Measurements from ENCODE around the gene HNRNPF. TPM values are rescaled to one million over a fixed set of nuclear protein-coding genes. Genes with fewer than 3 reads are reported as not detected.

Gene HNRNPF
- total RNA-seq, 1 donor from 2014 or later, result 175 TPM

DNA sequence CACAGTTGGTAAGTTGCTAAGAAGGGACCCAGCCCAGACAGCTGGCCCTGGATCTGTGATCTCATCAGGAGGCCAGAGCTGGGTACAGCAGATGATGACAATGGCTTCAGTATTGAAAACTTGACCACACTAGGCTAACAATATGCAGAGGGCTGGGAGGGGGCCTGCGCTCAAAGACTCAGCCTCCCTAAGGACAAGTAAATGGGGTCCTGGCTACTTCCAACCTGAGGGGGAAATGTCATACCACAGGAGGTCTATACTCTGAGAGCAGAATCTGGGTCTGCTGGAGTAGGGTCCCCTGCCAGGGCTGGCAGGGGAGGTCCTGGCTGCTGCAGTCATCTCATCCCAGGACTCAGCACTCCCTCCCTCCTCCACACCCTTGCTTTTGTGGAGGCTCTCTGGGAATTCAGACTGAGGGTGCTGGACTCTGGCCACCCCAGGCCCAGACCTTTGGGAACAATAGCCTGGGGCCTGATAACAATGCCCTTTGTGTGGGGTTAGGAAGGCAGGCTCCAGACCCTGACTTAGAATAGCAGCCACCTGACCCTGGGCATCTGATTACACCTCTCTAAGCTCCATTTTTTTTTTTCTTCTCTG is 36.1 kb downstream of the HNRNPF start:
- Histone ChIP-seq H3K4me1 (peaks cover 22% of the 10 kb centered on the region), H3K9me3 (ENCODE audit: low read depth) (no peaks in the 10 kb centered on the region), H3K4me2 (peak overlapping the region; percentile 69), H3K27me3 (no peaks in the 10 kb centered on the region), H2AFZ (replicated peaks) (no peak overlapping the region), H3K9ac (no peak overlapping the region), H3K27ac (no peak overlapping the region), H3K4me3 (no peak overlapping the region), H3F3A (ENCODE audit: low read depth) (peaks cover 16% of the 10 kb centered on the region), H3K79me2 (ENCODE audit: low read depth) (no peaks in the 10 kb centered on the region), H3K36me3 (no peaks in the 10 kb centered on the region), H4K20me1 (ENCODE audit: low read depth) (no peaks in the 10 kb centered on the region)
- peaks cover 18% of the 10 kb centered on the region for H3K4me1 Mint-ChIP-seq
- peak; percentile 78 for DNase-seq (ENCODE audit: low spot score)
- no peaks in the 10 kb centered on the region for H3K9me3 Mint-ChIP-seq
- H3K27ac Mint-ChIP-seq, result peak overlapping the region; percentile 25
- no peaks in the 10 kb centered on the region for H3K36me3 Mint-ChIP-seq
- no peak for TF ChIP-seq EZH2phosphoT487 (IDR thresholded peaks at IDR 0.05)
- TF ChIP-seq, protein P1, sequence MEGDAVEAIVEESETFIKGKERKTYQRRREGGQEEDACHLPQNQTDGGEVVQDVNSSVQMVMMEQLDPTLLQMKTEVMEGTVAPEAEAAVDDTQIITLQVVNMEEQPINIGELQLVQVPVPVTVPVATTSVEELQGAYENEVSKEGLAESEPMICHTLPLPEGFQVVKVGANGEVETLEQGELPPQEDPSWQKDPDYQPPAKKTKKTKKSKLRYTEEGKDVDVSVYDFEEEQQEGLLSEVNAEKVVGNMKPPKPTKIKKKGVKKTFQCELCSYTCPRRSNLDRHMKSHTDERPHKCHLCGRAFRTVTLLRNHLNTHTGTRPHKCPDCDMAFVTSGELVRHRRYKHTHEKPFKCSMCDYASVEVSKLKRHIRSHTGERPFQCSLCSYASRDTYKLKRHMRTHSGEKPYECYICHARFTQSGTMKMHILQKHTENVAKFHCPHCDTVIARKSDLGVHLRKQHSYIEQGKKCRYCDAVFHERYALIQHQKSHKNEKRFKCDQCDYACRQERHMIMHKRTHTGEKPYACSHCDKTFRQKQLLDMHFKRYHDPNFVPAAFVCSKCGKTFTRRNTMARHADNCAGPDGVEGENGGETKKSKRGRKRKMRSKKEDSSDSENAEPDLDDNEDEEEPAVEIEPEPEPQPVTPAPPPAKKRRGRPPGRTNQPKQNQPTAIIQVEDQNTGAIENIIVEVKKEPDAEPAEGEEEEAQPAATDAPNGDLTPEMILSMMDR (IDR thresholded peaks at IDR 0.05), result no peak
- TF ChIP-seq EZH2 (IDR thresholded peaks at IDR 0.05), result no peak
- H3K4me3 Mint-ChIP-seq, result peak overlapping the region; percentile 53
- H3K27me3 Mint-ChIP-seq (ENCODE audit: insufficient read depth, low read depth), result peaks cover 6% of the 10 kb centered on the region

DNA sequence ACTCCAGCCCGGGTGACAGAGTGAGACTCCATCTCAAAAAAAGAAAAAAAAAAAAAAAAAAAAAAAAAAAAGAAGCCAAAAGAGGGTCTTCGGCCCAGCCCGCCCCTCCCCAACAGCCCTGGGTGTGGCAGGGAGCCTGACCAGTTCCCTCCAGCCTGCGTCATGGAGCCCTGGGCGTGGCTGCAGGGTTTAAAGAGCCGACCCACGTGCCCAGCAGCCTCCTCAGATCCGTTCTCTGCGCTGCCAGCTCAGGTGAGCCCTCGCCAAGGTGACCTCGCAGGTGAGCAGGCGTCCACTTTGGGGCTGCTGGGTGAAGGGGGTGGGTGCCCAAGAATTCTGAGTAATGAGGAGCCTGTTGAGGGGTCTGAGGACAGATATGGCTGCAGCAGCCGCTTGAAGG is 37.6 kb downstream of the HNRNPF start, which contains the start of gene FXYD4:
TSS of gene FXYD4 (plus strand) at position 219 of the 400 bp plus-strand sequence. CDS start 2,111 bp downstream, outside the sequence.
- H3K4me3 ChIP-seq, result no peak within 1 kb of the TSS
- no peaks in the 10 kb centered on the region for H3K36me3 ChIP-seq
- no peak for DNase-seq (ENCODE audit: low spot score)
- peaks cover 15% of the 10 kb centered on the region for H3K4me1 ChIP-seq
- no peak within 1 kb of the TSS for H3K4me3 Mint-ChIP-seq
- H3K4me1 Mint-ChIP-seq, result peaks cover 15% of the 10 kb centered on the region
- no peaks in the 10 kb centered on the region for H3K79me2 ChIP-seq (ENCODE audit: low read depth)
- no peak within 1 kb of the TSS for H3K9ac ChIP-seq
- peaks cover 16% of the 10 kb centered on the region for H3F3A ChIP-seq (ENCODE audit: low read depth)
- TF ChIP-seq EZH2phosphoT487 (IDR thresholded peaks at IDR 0.05) (no peak), EZH2 (IDR thresholded peaks at IDR 0.05) (no peak)
- TF ChIP-seq, protein P1 (IDR thresholded peaks at IDR 0.05), result no peak
- no peaks in the 10 kb centered on the region for H4K20me1 ChIP-seq (ENCODE audit: low read depth)
- no peak within 1 kb of the TSS for H3K27ac ChIP-seq
- peak within 1 kb of the TSS; percentile 37 for H3K27ac Mint-ChIP-seq
- H3K9me3 ChIP-seq (ENCODE audit: low read depth), result no peaks in the 10 kb centered on the region
- H3K36me3 Mint-ChIP-seq, result no peaks in the 10 kb centered on the region
- H3K9me3 Mint-ChIP-seq, result peaks cover under 1% of the 10 kb centered on the region
- no peak within 1 kb of the TSS for H2AFZ ChIP-seq (replicated peaks)
- peaks cover 6% of the 10 kb centered on the region for H3K27me3 Mint-ChIP-seq (ENCODE audit: insufficient read depth, low read depth)
- H3K4me2 ChIP-seq, result peak within 1 kb of the TSS; percentile 69
- no peaks in the 10 kb centered on the region for H3K27me3 ChIP-seq

DNA sequence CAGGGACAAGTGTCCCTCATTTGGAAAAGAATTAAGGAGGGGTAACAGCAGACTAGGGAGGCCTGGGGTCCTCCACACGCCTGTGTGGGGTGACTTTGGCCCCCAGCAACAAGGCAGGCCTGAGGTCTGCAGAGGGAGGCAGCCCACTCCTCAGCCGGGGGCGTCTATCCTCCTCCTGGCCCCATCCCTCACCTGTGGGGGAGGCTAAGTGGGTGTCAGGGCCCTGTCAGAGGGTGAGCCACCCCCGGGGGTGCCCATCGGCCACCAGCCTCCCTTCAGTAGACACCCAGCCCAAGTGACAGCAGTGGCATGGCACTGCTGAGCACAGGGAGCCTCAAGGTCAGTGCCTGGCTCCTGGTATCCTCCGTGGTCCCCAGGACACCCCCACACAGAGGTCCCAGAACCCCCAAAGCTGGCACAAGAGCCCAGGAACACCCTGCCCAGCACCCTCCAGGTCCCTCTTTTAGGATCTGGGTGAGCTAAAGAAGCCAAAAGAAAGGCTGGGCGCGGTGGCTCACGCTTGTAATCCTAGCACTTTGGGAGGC is 38.2 kb downstream of the HNRNPF start:
- Mint-ChIP-seq H3K36me3 (no peaks in the 10 kb centered on the region), H3K4me3 (no peak overlapping the region), H3K4me1 (peaks cover 13% of the 10 kb centered on the region), H3K27ac (no peak overlapping the region), H3K9me3 (peaks cover 2% of the 10 kb centered on the region), H3K27me3 (ENCODE audit: insufficient read depth, low read depth) (peaks cover 6% of the 10 kb centered on the region)
- peaks cover 16% of the 10 kb centered on the region for H3F3A ChIP-seq (ENCODE audit: low read depth)
- no peak overlapping the region for H3K27ac ChIP-seq
- H3K4me3 ChIP-seq, result no peak overlapping the region
- DNase-seq (ENCODE audit: low spot score), result no peak
- H3K4me1 ChIP-seq, result peaks cover 15% of the 10 kb centered on the region
- H3K4me2 ChIP-seq, result no peak overlapping the region
- no peak for TF ChIP-seq EZH2 (IDR thresholded peaks at IDR 0.05)
- TF ChIP-seq, protein P1 (IDR thresholded peaks at IDR 0.05), result no peak
- TF ChIP-seq EZH2phosphoT487 (IDR thresholded peaks at IDR 0.05), result no peak
- no peaks in the 10 kb centered on the region for H3K9me3 ChIP-seq (ENCODE audit: low read depth)
- H3K9ac ChIP-seq, result no peak overlapping the region
- no peaks in the 10 kb centered on the region for H3K27me3 ChIP-seq
- H4K20me1 ChIP-seq (ENCODE audit: low read depth), result no peaks in the 10 kb centered on the region
- no peaks in the 10 kb centered on the region for H3K36me3 ChIP-seq
- H3K79me2 ChIP-seq (ENCODE audit: low read depth), result no peaks in the 10 kb centered on the region
- H2AFZ ChIP-seq (replicated peaks), result no peak overlapping the region

Data from neural progenitor cell (in vitro differentiated cells).